Measurements from ENCODE around the gene CLDND1.

Gene CLDND1

DNA sequence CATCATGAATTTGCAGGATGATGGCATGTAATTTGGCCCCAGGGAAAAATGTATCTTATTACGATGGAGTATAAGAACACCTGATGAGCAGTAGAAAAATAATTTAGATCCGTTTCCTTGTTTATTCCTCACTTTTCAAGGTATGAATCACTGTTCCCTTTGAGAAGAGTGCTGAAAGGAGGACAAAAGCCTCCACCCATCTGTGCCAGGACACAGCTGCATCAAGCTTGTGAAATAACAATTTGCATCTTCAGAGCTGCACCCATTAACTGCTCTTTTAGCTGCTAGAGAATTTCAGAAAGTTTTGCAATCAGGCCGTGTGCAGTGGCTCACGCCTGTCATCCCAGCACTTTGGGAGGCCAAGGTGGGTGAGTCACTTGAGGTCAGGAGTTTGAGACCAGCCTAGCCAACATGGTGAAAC lies 9.6 kb downstream of the CLDND1 start:
- DNase-seq = no peak

DNA sequence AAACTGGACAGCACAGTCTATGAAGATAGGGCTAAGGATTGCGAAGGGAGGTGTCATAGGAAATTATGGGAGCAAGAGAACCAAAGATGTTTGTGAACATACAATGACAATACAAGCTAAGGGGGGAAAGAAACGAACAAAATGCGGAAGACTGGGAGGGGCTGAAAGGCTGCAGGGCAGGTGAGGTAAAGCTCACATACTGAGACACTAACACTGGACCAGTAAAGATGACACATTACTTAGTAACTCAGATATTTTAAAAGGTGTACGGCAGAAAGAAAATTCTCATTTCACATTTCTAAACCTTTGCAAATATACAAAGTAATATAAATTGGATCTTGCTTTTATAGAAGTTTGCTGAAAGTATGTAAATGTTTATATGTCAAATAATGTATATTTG lies 10.1 kb downstream of the CLDND1 start:
- no peak for DNase-seq

DNA sequence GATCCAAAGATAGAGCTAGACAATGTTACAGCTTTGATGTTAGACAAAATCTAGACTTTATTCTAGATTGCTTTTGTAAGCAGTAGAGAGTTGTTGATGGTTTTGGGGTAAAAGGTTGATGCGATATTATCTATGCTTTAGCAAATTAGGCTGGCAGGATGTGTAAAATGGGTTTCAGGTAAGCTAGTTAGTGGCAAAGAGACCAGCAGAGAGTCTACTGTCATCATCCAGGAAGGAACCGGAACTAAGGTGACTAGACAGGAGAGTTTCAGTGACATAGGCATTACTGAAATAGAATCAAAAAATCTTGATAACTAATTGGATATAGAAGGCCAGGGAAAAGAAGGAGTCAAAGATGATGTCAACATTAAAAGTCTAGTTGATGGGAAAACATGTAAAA lies 14.1 kb downstream of the CLDND1 start:
- no peak for DNase-seq

DNA sequence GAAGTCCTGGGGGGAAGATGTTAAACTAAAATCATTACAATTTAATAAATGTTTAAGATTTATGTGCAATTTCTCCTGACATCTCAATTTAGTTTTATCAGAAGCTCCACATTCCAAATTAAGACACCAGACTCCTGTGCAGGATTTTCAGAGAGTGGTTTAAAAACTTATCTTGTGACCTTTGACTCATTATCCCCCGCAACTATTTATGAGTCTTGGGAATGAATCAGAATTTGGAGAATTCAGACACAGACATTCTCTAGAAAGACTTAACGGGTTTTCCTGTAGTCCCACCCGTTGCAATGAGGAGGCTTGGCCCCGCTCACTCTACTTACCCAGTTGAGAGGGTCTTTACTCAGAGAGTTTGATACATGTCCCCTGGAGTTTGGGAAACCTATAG lies 18.2 kb downstream of the CLDND1 start:
- DNase-seq = no peak

DNA sequence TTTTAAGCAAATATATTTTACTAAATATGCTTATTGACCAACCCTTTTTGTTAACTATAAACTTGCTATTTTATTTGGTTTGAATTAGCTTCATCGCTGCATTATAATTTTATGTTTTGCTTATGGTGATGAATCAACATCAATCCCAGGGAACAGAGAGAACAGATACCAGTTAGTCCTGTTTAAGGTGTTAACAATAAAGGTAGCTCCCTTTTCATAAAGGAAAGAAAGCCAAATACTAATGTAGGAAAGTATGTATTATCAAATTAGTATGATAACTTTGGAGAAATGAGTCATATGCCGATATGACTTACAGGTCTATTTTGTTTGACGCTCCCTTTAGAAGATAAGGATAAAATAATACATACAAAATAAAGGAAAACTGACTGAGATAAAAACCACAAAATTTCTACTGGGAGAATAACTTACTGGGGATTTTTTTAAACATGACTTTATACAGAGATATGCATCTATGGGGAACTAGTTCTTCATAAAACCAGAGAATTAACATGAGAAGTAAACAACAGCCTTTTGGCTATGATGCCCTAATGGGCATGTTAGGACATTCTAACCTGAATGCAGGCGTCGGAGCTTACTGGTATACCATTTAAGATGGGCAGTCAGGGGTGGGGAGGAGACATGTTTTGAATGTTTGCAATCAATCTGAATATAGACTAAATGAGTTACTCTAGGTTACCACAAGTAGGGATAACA lies 20.7 kb downstream of the CLDND1 start:
- no peak for DNase-seq

DNA sequence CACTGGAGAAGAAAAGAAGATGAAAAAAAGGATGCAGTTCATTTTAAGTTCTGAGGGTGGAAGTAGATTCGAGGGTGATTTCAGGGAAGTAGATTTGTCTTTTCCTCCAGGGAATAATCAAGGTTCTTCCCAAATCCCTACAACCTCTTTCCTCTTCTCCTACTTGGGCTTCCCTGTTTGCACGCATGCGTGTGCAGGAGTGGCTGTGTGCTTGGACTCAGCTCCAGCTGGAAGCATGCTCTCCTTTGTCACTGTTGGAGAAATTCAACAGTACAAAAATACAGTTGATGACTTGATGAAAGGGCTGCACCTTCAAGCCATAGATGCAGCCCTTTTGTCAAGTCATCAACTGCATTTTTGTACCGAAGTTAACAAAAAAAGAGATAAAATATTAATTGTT lies 21.4 kb downstream of the CLDND1 start:
- no peak for DNase-seq

DNA sequence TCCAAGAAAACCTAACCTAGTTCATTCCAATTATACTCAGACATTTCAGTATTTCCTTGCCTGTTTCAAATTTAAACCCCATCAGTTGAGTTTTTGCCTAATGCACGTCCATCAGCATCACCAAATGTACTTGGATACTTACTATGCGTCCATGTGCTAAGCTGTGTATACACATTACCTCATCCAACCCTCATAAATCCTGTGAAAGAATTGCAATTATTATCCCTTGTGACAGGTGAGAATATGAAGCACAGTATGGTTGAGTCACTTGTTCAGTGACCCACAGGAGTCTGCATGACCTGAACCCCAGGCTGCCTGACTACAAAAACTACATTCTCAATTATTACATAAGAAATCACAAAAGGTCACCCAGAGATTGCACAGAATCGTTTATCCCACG lies 22.7 kb downstream of the CLDND1 start:
- DNase-seq = no peak

DNA sequence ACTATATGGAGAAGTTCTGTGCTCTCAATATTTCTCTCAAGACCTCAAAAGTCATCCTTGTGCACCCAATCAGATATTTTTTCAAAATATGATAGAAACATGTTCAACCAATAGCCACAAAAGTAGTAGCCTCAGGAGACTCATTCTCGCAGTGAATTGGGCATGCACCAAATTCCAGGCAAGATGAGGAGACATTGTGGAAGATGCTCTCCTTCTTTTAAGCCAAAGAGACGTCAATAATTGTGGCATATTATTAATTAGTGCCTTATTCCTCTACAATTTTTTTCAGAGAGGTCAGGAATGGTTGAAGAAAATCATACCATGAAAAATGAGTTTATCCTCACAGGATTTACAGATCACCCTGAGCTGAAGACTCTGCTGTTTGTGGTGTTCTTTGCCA lies 25.3 kb downstream of the CLDND1 start, which contains the start of gene OR5K2:
TSS of gene OR5K2 (plus strand) at position 301 of the 400 bp plus-strand sequence. CDS start at position 301, 0 bp downstream.
- DNase-seq = no peak

DNA sequence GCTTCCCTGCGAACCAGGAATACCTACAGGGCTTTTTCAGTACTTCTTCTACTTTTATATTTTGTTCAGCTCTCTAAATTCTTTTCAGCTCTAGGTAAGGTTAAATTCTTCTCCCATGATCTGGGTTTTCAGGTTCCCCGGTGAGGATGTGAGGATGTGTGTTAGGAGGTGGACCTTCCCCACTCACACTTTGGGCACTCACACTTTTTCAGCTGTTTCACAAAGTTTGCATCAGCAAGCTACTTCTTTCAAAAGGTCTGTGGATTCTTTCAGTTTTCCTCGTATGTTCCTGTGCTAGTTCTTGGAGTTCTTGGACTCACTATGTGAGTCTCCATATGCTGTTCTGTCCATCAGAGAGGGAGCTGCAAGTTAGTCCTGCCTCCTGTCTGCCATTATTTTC lies 39.1 kb downstream of the CLDND1 start:
- no peak for DNase-seq

DNA sequence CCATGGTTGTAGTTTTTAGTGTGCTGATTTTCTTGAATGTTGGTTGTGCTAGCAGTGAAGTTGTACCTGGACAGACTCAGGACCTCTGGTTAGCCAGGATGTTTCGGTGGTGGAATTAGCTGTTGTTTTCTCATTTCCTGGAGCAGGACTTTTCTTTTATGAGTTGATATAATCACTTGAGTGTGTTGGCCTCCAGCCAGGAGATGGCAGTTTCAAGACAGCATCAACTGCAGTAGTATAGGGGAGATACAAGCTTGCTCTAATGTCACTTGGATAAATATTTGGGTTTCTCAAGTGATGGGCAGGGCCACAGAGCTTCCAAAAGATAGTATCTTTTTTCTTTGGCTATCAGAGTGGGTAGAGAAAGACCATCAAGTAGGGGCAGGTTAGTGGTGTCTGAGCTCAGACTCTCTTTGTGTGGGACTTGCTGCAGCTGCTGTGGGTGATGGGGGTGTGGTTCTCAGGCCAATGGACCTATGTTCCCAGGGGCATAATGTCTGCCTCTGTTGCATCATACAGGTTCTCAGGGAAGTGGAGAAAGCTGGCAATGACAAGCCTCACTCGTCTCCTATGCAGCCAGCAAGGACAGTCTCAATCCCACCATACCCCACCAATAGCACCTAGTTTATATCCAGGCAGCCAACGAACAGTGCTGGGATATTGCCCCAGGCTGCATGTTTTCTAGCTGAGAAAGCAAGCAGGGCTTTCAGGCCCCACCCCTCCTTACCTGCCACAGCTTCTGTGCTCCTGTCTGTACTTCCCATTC lies 39.8 kb downstream of the CLDND1 start:
- DNase-seq = no peak
